C4-2B (cell line): Measurements from ENCODE around the gene GJC2.

Experiments
- CTCF ChIP-seq: fragments of 450-650 bp; conservative IDR thresholded peaks from 2 replicates; pipeline ENCODE4 v1.5.1; 2017; ENCODE audit warnings: mild to moderate bottlenecking
- ZFX ChIP-seq: fragments of 450-650 bp; IDR thresholded peaks from 2 replicates; pipeline ENCODE4 v1.6.1; 2017

DNA sequence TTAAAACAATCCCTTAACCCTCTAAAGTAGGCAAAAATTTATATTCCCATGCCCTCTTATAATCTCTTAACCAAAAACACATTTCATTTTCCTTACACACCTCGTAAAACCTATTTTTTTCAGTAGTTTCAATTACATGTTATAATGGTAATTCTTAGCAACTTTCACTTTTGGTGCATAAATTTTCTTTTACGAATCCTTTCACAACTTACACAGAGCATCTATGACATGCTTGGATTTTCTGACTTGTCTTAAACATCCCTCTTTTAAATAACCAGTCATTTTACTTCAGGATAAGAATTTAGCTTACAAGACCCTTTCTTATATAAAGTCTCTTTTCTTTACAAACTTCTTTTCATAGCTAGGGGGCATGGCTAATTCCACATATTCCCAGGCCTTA, 31.7 kb upstream of the GJC2 start:
- TF ChIP-seq CTCF (no peak), ZFX (no peak)
